Activated gamma-delta T cell (primary cell): ENCODE measurements around the gene PLXNA4.
A peak's percentile ranks its signal among the peaks of the same experiment; 100 is the strongest.

Experiments
- DNase-seq: peaks from one replicate; lab custom pipeline; 2025; lab: John Stamatoyannopoulos, UW

The PLXNA4 gene

GRCh38 chr7:132436121-132436520 lies 140.1 kb downstream of the PLXNA4 start:
- DNase-seq = no peak

- DNase-seq = no peak
Observed at GRCh38 chr7:132435016-132435990, 141.0 kb downstream of the PLXNA4 start.

GRCh38 chr7:132434041-132434440 lies 142.2 kb downstream of the PLXNA4 start:
- no peak for DNase-seq

- DNase-seq = no peak
Observed at GRCh38 chr7:132433301-132433700, 143.0 kb downstream of the PLXNA4 start.

GRCh38 chr7:132430861-132431822 lies 145.1 kb downstream of the PLXNA4 start:
- peak; percentile 24 for DNase-seq

GRCh38 chr7:132430041-132430855 lies 146.0 kb downstream of the PLXNA4 start:
- no peak for DNase-seq

- no peak for DNase-seq
Observed at GRCh38 chr7:132429181-132429580, 147.1 kb downstream of the PLXNA4 start.

- no peak for DNase-seq
Observed at GRCh38 chr7:132428247-132428919, 147.9 kb downstream of the PLXNA4 start.

GRCh38 chr7:132425942-132426341 lies 150.3 kb downstream of the PLXNA4 start:
- no peak for DNase-seq

GRCh38 chr7:132424821-132425724 lies 151.2 kb downstream of the PLXNA4 start:
- DNase-seq = no peak

- DNase-seq = no peak
Observed at GRCh38 chr7:132424277-132424676, 152.0 kb downstream of the PLXNA4 start.

- no peak for DNase-seq
Observed at GRCh38 chr7:132423594-132424200, 152.6 kb downstream of the PLXNA4 start.

- no peak for DNase-seq
Observed at GRCh38 chr7:132422502-132423111, 153.7 kb downstream of the PLXNA4 start.

GRCh38 chr7:132420527-132420926 lies 155.7 kb downstream of the PLXNA4 start:
- no peak for DNase-seq

- no peak for DNase-seq
Observed at GRCh38 chr7:132419542-132419941, 156.7 kb downstream of the PLXNA4 start.

GRCh38 chr7:132418840-132419239 lies 157.4 kb downstream of the PLXNA4 start:
- DNase-seq = no peak

- DNase-seq = no peak
Observed at GRCh38 chr7:132417103-132417906, 159.0 kb downstream of the PLXNA4 start.

- no peak for DNase-seq
Observed at GRCh38 chr7:132416395-132416794, 159.9 kb downstream of the PLXNA4 start.
